ENCODE results near the gene BCDIN3D.
A peak's percentile ranks its signal among the peaks of the same experiment; 100 is the strongest.

BCDIN3D gene

DNA sequence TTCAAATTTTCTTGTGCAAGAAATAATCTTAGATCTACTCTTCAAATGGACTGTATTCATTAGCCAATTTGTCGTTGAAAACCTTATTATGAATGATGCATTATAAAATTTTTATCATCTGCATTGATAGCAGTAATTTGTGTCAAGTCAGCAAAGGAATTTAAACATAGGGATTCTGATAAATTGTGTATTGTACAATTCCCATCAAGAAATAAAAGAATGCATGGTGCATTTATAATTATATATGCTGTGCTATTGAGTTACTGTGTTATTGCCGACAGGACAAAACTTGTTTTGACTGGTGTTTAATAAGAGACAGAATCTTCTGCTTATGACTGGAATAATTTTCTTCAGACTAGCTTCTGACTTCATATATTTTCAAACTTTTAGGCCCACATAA is 3.1 kb upstream of the BCDIN3D start:
- no peak overlapping the region for H3K27ac Mint-ChIP-seq
- peaks cover 11% of the 10 kb centered on the region for H3K27me3 Mint-ChIP-seq
- no peaks in the 10 kb centered on the region for H3K9me3 Mint-ChIP-seq (ENCODE audit: low read depth)
- peaks cover 2% of the 10 kb centered on the region for H3K36me3 Mint-ChIP-seq
- H3K4me1 Mint-ChIP-seq (ENCODE audit: low read depth): peaks cover 33% of the 10 kb centered on the region
- H3K4me3 Mint-ChIP-seq: no peak overlapping the region

DNA sequence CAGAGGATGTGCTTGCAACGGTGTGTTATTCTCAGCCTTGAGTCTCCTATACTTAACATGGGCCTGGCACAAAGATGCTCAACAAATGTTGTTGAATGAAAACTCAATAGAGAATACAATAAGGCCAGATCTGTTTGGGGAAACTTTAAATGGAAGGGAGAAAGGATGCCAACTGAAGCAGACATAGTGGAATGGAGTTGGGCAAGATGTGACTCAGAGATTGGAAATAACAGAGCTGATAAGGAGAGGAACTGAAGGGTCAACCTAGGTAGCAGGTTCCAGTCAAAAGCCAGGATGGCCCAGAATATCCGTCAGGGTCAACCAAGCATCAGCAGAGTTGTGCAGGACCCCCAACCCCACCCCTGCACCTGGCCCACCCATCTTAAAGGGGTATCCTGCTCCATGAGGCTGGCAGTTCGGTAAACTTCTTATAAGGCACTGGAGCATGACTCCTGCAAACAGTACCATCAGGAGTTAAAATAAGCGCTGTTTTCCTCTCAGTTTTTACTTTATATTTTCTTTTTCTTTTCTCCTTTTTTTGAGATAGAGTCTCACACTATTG is 1.1 kb upstream of the BCDIN3D start:
- Mint-ChIP-seq H3K27me3 (peaks cover 6% of the 10 kb centered on the region), H3K36me3 (peaks cover 2% of the 10 kb centered on the region), H3K4me1 (ENCODE audit: low read depth) (peaks cover 34% of the 10 kb centered on the region), H3K27ac (no peak overlapping the region), H3K4me3 (peak overlapping the region; percentile 95), H3K9me3 (ENCODE audit: low read depth) (no peaks in the 10 kb centered on the region)

DNA sequence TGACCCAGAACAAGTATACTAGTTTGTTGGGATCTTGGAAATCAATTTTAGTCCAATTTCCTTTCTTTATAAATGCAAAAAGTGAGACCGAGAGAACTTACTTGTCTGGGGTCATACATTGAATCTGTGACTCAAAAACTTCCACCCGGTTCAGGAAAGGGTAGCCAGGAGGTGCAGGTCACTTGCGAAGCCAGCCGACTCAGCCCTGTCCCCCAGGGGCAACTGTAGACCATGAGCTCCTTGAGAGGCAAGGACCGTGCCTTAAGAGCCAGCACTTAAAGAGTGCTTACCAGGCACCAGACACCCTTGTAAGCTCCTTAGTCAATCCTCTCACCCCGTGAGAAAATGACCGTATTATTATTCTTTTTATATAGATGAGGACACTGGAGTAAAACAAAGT is 505 bp upstream of the BCDIN3D start:
- Mint-ChIP-seq H3K4me1 (ENCODE audit: low read depth) (peaks cover 34% of the 10 kb centered on the region), H3K4me3 (peak overlapping the region; percentile 95), H3K36me3 (no peaks in the 10 kb centered on the region), H3K27ac (peak overlapping the region; percentile 92), H3K9me3 (ENCODE audit: low read depth) (no peaks in the 10 kb centered on the region), H3K27me3 (peaks cover 3% of the 10 kb centered on the region)

DNA sequence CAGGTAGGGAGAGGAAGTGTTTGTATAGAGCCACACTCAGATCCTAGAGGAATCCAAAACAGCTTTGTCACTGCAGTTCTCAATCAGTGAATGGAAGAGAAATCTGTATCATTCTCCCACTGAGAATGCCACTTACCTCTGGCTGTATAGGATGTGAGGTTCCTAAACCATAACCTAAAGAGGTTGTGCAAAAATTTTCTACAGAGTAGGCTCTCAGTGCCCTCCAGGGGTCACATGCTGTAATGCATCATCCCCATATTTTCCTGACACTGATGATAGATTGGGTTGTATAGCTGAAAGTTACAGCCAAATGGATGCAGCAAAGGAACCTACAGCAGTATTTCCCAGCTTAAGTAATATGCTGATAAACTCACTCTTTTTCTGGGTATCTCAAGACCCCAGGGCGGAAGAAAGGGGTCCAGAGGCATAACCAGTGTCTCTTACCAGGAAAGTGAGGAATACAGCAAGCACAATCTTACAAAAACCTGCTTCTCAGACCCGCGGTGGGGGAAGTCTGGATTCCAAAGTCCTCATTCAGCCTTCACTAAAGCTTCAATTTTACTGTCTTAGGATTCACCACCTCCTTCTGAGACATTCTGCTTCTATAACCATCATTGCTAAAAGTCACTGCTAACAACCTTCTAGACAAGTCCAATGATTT is 3.8 kb downstream of the BCDIN3D start:
- Mint-ChIP-seq H3K36me3 (no peaks in the 10 kb centered on the region), H3K4me3 (no peak overlapping the region), H3K9me3 (ENCODE audit: low read depth) (no peaks in the 10 kb centered on the region), H3K27ac (no peak overlapping the region), H3K27me3 (no peaks in the 10 kb centered on the region), H3K4me1 (ENCODE audit: low read depth) (peaks cover 27% of the 10 kb centered on the region)

DNA sequence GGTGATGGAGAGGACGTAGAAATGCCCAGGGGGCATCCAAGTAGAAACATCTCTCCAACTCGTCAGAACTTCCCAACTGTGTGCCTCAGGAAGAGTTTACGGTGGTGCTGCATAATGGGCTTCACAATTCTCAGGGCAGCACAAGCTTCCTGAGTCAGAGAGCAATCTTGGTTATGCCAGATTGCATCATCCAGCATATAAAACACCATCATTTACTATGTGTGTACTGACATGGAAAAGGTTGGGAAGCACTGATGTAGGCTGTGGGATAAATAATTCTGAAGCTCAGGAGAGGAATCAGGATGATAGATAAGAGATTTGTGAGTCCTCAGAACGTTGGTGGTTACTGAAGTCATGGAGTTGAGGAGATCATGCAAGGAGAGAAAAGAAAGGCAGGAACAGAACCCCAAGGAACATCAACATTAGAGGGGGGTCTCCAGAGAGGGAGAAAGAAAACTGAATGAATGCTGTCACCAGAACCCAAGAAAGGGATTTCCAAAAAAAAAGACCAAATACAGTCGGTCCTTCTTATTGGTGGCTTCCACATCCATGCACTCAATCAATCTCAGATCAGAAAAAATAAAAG is 10.0 kb downstream of the BCDIN3D start:
- Mint-ChIP-seq H3K27ac (no peak overlapping the region), H3K4me3 (no peak overlapping the region), H3K27me3 (no peaks in the 10 kb centered on the region), H3K4me1 (ENCODE audit: low read depth) (peaks cover 16% of the 10 kb centered on the region), H3K36me3 (no peaks in the 10 kb centered on the region), H3K9me3 (ENCODE audit: low read depth) (no peaks in the 10 kb centered on the region)

DNA sequence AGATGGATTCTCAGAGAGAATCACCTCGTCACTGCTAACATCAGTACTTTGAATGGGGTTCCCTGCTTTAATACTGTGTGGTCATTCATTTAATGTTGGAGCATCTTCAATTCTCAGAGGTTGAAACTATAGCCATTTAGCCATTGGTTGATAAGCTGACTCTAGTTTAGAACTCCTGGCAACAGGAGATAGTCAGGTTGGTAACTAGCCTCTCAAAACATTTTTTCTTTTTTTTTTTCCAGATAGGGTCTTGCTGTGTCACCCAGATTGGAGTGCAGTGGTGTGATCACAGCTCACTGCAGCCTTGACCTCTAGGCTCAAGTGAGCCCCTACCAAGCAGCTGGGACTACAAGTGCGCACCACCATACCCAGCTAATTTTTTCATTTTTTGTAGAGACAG is 11.2 kb downstream of the BCDIN3D start:
- no peak overlapping the region for H3K4me3 Mint-ChIP-seq
- H3K9me3 Mint-ChIP-seq (ENCODE audit: low read depth): no peaks in the 10 kb centered on the region
- peaks cover 21% of the 10 kb centered on the region for H3K4me1 Mint-ChIP-seq (ENCODE audit: low read depth)
- H3K27ac Mint-ChIP-seq: no peak overlapping the region
- no peaks in the 10 kb centered on the region for H3K27me3 Mint-ChIP-seq
- no peaks in the 10 kb centered on the region for H3K36me3 Mint-ChIP-seq

DNA sequence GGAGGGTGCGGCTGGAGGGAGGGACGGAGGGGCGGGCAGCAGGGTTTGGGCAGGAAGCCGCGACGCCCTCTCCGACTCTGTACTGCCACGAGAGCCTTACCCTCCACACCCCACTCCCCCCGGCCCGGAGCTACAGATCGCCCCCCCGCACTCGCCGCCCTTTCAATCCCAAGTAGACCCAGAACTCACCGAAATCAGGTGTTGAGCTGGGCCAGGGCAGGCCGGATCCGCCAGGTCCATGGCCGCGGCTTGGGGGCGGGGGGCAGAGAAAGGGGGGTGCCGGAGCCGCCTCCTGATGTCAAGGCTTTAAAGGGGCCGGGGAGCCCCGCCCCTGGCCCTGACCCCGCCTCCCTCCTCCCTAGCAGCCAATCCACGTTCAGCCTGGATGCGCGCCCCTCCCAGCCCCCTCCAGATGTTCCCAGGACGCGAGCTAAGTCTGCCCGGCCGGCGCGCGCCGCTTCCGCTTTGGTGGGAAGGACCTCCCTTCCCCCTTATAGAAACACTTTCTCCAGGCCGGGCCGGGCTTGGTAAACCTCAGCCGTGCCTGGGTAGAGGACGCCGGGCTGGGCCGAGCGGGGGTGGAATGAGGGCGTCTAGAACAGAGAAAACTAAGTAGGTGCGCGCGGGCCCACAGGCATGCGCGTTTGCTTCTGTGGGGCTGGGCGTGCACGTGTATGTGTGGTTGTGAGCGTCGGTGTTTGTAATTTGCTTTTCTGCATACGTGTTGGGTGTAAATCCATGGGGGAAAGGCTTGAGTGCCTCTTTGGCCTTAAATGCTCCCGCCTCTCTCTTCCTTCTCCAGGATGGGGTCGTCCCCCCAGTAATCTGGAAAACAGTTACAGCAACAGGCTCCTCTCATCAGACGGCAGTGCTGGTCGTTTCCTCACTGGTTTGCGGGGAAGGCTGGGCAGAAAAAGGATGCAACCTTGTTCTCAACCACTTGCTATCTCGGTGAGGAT is 14.5 kb downstream of the BCDIN3D start, which contains the start of gene NCKAP5L:
TSS of gene NCKAP5L (minus strand) at position 281 of the 959 bp plus-strand sequence. CDS start 24,369 bp downstream, outside the sequence.
- no peaks in the 10 kb centered on the region for H3K9me3 Mint-ChIP-seq (ENCODE audit: low read depth)
- peaks cover 32% of the 10 kb centered on the region for H3K4me1 Mint-ChIP-seq (ENCODE audit: low read depth)
- H3K36me3 Mint-ChIP-seq: no peaks in the 10 kb centered on the region

DNA sequence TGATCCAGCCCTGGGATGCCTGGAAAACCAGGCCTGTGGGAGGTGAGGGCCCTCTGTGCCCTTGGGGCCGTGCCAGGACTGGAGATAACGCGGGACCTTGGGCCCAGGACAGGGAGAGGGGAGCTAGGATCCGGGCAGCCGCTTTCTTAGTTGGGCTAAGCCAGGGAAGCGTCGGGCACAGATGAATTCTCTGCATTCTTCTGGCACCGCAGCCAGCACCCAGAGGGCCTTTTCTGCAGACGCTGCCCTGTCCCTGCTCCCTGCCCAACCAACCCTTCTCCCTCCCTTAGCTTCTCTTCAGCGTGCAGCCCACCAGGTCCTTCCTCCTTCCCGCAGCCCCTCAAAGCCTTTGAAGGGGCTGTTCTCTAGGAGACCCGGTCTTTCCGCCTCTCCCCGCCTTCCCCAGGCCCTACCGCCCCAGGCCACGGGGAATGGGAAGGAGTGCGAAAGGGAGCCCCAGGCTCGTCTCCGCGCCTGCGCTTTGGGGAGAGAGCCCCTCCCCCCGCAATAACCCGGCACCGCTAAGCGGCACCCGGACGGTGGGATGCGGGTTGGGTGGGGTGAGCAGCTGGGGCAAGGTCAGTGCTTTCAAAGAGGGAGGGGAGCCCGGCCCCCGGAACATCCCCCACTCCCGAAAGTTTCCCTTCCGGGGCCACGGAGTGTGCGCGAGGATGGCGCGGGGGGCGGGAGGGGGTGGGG is 15.4 kb downstream of the BCDIN3D start:
- Mint-ChIP-seq H3K4me3 (peak overlapping the region; percentile 71), H3K4me1 (ENCODE audit: low read depth) (peaks cover 34% of the 10 kb centered on the region), H3K27ac (no peak overlapping the region), H3K36me3 (peaks cover 2% of the 10 kb centered on the region), H3K9me3 (ENCODE audit: low read depth) (no peaks in the 10 kb centered on the region), H3K27me3 (no peaks in the 10 kb centered on the region)

More for the DNA sequence above, 14.5 kb downstream of the BCDIN3D start, which contains the start of gene NCKAP5L:
- Mint-ChIP-seq H3K27ac (peak within 1 kb of the TSS; percentile 96), H3K4me3 (peak within 1 kb of the TSS; percentile 94), H3K27me3 (no peaks in the 10 kb centered on the region)

DNA sequence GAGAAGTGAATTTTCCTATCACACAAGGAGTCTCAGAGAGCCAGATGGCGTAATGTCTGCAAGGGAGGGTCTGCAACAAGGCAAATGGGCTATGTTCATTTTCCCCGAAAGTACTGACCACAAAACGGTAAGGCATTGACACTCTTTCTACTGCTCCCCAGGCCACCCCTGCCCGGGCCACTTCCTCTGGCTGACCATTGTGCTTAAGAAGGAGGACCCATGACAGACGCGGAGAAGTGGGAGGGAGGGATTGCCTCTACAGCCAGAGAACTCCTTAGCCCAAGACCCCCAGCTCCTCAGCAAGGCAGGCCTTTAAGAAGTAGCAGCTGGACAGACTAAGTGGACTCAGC is 15.9 kb downstream of the BCDIN3D start:
- Mint-ChIP-seq H3K4me3 (peak overlapping the region; percentile 71), H3K27ac (no peak overlapping the region), H3K27me3 (no peaks in the 10 kb centered on the region), H3K36me3 (peaks cover 2% of the 10 kb centered on the region), H3K9me3 (ENCODE audit: low read depth) (no peaks in the 10 kb centered on the region), H3K4me1 (ENCODE audit: low read depth) (peaks cover 38% of the 10 kb centered on the region)

DNA sequence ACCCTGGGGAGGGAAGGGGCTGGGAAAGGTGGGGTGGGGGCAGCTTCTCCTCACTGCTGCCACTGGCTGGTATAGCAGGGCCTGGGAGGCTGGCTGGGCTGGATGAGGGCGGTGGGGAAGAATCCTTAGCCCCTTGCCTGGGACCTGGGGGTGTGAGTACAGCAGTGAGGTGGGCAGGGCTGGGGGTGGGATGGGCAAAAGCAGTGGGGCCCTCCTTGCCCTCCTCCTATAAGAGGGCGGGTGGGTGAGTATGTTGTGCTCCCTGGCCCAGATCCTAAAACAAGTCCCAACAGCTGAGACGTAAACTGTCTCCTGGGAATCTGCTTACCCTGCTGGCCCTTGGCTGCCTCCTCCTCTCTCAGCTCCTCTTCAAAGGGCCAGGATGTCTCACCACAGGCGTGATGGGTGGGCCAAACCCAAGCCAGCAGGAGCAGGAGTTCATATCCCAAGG is 16.9 kb downstream of the BCDIN3D start:
- Mint-ChIP-seq H3K27me3 (no peaks in the 10 kb centered on the region), H3K4me1 (ENCODE audit: low read depth) (peaks cover 47% of the 10 kb centered on the region), H3K4me3 (no peak overlapping the region)

DNA sequence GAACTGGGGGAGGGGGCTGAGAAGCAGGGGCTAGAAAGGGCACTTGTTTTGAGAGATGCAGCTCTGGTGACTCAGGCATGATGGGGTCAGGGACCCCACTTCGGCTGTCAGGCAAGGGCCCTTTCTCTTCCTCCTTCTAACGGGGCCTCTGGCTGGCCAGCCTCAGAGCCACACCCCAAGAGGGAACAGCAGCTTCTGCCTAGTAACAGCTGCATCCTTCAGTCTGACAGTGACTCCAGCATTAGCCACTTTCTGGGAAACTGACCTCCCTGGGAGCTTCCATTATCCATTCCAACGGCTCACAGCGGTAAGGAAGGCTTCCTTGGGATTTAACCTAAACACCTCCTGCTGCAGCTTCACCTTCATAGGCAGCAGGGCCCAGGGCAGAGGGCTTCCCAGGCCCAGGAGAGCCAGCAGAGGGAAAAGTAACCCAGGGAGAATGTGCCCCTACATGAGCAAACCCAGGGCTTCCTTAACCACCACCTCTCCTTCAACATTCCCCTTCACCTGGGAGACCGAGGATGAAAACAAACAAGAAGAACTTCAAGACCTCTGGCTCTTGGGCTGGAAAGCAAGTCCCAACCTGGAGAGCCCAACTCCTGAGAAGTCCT is 17.4 kb downstream of the BCDIN3D start:
- Mint-ChIP-seq H3K4me3 (no peak overlapping the region), H3K27me3 (no peaks in the 10 kb centered on the region), H3K27ac (no peak overlapping the region), H3K4me1 (ENCODE audit: low read depth) (peaks cover 51% of the 10 kb centered on the region), H3K36me3 (peaks cover 2% of the 10 kb centered on the region), H3K9me3 (ENCODE audit: low read depth) (no peaks in the 10 kb centered on the region)

More for the DNA sequence above, 16.9 kb downstream of the BCDIN3D start:
- H3K36me3 Mint-ChIP-seq: peaks cover 2% of the 10 kb centered on the region
- H3K27ac Mint-ChIP-seq: no peak overlapping the region
- no peaks in the 10 kb centered on the region for H3K9me3 Mint-ChIP-seq (ENCODE audit: low read depth)

DNA sequence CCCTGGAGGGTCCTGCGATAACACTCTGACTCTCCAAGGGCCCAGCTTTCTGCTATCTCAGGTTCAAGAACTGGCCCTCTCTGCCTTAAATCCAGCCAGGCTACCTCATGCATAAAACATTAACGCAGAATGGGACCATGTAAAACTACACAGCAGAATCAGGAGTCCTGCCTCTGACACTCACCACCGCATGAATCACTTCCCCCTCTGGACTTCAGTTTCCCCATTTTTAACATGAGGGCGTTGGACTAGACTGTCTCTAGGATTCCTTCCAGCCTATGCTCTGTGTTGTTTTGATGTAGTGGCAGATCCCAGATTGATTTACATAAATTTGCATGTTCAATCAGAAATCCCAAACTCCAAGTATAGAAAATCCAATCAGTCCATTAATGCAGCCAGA is 18.0 kb downstream of the BCDIN3D start:
- H3K27ac Mint-ChIP-seq: no peak overlapping the region
- H3K4me1 Mint-ChIP-seq (ENCODE audit: low read depth): peaks cover 49% of the 10 kb centered on the region
- no peak overlapping the region for H3K4me3 Mint-ChIP-seq
- H3K9me3 Mint-ChIP-seq (ENCODE audit: low read depth): no peaks in the 10 kb centered on the region
- peaks cover 2% of the 10 kb centered on the region for H3K36me3 Mint-ChIP-seq
- H3K27me3 Mint-ChIP-seq: no peaks in the 10 kb centered on the region

DNA sequence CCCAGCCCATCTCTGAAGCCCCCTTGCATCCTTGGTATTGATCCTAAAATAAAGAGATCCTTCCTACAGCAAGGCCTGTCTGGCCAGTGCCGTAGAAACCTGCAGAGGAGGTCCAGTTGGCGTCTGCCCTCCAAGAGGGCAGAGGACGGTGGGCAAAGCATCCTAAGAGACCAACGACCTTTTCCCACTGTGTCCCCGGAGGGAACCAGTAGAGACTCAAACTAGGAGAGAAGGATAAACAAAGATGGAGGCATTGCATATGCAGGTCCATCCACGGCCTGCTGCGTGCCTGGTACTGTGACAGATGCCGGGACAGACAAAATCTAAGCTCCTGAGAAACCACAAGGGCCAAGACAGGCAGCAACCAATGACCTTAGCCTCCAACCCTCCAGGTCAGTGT is 18.5 kb downstream of the BCDIN3D start:
- H3K27ac Mint-ChIP-seq: no peak overlapping the region

DNA sequence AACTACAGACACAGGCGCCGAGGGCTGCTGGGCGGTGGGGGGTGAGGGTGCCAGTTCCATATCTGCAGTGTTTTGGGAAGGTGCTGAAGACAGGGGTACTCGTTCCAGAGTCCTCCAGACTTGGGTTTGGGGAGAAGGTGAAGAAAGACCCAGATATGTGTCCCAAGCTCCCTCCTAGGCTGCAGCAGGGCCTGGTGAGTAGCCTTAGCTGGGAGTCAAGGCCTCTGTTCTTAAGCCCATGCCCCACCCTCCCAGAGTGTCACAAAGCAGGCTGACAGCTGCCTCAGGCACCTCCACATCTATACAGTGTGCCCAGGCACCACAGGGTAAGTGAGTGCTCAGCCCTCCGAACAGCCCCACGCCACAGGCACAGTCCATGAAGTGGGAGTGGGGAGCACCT is 19.0 kb downstream of the BCDIN3D start:
- Mint-ChIP-seq H3K4me1 (ENCODE audit: low read depth) (peaks cover 50% of the 10 kb centered on the region), H3K27ac (no peak overlapping the region), H3K36me3 (peaks cover 2% of the 10 kb centered on the region), H3K4me3 (no peak overlapping the region), H3K27me3 (no peaks in the 10 kb centered on the region), H3K9me3 (ENCODE audit: low read depth) (no peaks in the 10 kb centered on the region)

More for the DNA sequence above, 18.5 kb downstream of the BCDIN3D start:
- Mint-ChIP-seq H3K36me3 (peaks cover 2% of the 10 kb centered on the region), H3K4me3 (no peak overlapping the region), H3K27me3 (no peaks in the 10 kb centered on the region), H3K4me1 (ENCODE audit: low read depth) (peaks cover 52% of the 10 kb centered on the region), H3K9me3 (ENCODE audit: low read depth) (no peaks in the 10 kb centered on the region)
